SW 1271 (cell line): ENCODE measurements around the gene CMKLR1.

Source experiments
- DNase-seq, 2 experiments: peaks; one replicate each; lab custom pipeline; 2025; lab: John Stamatoyannopoulos, UW

Gene CMKLR1

GRCh38 chr12:108298761-108299275 is 40.3 kb downstream of the CMKLR1 start:
- DNase-seq = no peak

- DNase-seq = no peak
These were observed 41.0 kb downstream of the CMKLR1 start for GRCh38 chr12:108297895-108298760.

- no peak for DNase-seq
These were observed 41.7 kb downstream of the CMKLR1 start for GRCh38 chr12:108297424-108297823.

DNA sequence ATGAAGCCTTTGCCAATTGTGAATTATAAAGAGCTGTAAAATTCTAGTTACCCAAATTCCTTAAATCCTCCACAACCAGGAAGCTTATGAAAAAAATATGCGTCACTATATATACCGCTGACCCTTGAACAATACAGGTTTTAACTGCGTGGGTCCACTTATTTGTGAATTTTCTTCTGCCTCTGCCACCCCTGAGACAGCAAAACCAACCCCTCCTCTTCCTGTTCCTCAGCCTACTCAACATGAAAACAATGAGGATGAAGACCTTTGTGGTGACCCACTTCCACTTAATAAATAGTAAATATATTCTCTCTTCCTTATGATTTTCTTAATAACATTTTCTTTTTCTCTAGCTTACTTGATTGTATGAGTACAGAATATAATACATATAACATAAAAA is 42.2 kb downstream of the CMKLR1 start:
- DNase-seq = no peak

DNA sequence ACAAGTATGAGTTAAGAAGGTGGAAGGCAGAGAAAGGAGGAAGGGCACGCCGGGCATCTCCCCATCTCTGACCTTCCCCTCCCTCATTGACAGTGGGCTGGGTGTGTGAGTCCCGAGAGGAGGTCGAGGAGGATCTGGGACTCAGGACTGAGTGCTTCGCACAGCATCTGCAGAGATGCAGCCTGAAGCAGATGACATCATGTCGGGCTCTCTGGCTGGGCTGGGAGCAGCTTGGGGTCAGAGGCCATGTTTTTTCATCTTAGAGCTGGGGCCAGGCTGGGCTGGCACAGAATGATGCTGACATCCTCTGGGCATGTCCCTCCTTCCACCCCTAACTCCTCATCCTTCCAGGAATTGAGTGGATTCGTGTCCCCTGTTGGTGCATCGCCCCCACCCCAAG is 43.5 kb downstream of the CMKLR1 start:
- no peak for DNase-seq

- DNase-seq = no peak
These were observed 49.6 kb downstream of the CMKLR1 start for GRCh38 chr12:108289350-108290161.

DNA sequence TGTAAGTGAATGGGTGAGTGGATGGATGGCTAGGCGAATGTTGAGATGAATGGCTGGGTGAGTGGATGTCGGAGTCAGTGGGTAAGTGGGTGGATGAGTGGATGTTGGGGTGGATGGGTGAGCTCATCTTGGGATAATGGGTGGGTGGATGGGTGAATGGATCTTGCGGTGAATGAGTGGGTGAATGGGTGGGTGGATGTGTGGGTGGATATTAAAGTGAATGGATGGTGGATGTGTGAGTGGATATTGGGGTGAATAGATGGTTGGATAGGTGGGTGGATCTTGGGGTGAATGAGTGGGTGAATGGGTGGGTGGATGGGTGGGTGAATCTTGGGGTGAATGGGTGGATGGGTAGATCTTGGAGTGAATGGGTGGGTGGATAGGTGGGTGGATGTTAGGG is 51.9 kb downstream of the CMKLR1 start:
- DNase-seq = no peak

DNA sequence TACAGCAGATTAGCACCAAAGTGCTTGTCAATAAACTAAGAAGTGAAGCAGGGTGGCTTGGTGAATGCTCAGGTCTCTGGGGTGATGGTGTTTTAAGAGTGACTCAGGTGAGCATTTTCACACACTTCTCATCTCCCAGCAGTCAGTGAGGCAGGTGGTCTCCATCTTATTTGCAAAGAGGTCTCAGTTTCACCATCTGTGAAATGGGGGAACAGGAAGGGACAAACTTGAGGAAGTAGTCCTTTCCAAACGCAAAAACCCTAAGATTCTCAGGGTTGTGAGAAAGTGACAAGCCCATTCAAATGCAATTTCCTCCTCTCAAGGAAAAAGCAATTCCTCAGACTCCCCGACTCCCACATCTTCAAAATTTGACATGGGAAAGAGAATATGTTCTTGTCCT is 54.1 kb downstream of the CMKLR1 start:
- no peak for DNase-seq

- DNase-seq = no peak
These were observed 54.9 kb downstream of the CMKLR1 start for GRCh38 chr12:108284163-108284562.

- DNase-seq = no peak
These were observed 56.4 kb downstream of the CMKLR1 start for GRCh38 chr12:108282676-108283075.

- DNase-seq = no peak
These were observed 57.0 kb downstream of the CMKLR1 start for GRCh38 chr12:108282160-108282559.

- DNase-seq = no peak
These were observed 61.5 kb downstream of the CMKLR1 start for GRCh38 chr12:108277613-108278012.

- no peak for DNase-seq
These were observed 65.9 kb downstream of the CMKLR1 start for GRCh38 chr12:108273217-108273616.

GRCh38 chr12:108271951-108272872 is 66.9 kb downstream of the CMKLR1 start:
- DNase-seq = no peak

GRCh38 chr12:108270849-108271143 is 68.3 kb downstream of the CMKLR1 start:
- DNase-seq = no peak

DNA sequence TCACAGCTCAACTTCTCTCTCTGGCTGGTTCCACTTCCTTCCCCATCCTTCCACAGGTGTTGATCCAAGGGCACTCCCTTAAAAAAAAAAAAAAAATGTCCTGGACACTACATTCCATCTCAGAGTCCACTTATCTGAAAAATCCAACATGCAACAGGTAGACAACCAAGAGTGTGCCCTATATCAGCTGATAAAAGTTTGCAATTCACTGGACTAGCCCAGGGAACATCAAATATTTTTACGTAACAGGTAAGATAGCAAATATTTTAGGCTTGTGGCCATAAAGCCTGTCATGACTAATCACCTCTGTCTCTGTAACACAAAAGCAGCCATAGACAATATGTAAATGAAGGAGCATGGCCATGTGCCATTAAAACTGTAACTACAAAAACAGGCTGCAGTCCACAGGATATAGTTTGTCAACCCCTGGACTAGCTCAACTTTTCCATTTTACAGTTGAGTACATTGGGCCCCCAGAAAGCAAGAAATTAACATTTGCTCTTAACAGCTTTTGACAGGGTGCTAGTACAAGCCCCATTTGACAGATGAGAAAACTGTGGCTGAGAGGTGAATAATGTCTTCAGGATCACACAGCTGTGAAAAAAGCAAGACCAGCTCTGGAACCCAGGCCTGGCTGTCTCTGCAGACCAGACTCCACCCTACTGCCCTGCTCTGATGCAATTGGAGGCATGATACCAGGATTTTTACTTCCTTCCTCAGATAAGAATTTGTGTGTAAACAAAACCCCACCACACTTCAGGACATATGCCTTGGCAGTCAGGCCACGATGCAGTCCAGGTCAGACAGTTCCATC is 68.9 kb downstream of the CMKLR1 start:
- DNase-seq = no peak

GRCh38 chr12:108269224-108269623 is 69.9 kb downstream of the CMKLR1 start:
- DNase-seq = no peak

GRCh38 chr12:108268397-108268796 is 70.7 kb downstream of the CMKLR1 start:
- DNase-seq = no peak

- DNase-seq = no peak
These were observed 71.7 kb downstream of the CMKLR1 start for GRCh38 chr12:108267450-108267849.

GRCh38 chr12:108266131-108266530 is 73.0 kb downstream of the CMKLR1 start:
- no peak for DNase-seq

- DNase-seq = no peak
These were observed 73.6 kb downstream of the CMKLR1 start for GRCh38 chr12:108265505-108265904.
